GM12864 (cell line): ENCODE data around the gene RAPGEF6.

Experiments
- DNase-seq: peaks from one replicate; pipeline ENCODE4 v3.0.0-alpha.2; 2011; ENCODE audit warnings: low read depth
- H3K4me3 ChIP-seq: 2 replicates; pipeline ENCODE4 v1.5.1; 2011; ENCODE audit warnings: mild to moderate bottlenecking, low read depth, low read length, control low read depth
- CTCF ChIP-seq: IDR thresholded peaks from 2 replicates; pipeline ENCODE4 v1.5.1; 2011; ENCODE audit warnings: low read depth, mild to moderate bottlenecking, moderate library complexity, low read length, control low read depth, inconsistent platforms; ENCODE audit errors: missing control alignments

The RAPGEF6 gene

DNA sequence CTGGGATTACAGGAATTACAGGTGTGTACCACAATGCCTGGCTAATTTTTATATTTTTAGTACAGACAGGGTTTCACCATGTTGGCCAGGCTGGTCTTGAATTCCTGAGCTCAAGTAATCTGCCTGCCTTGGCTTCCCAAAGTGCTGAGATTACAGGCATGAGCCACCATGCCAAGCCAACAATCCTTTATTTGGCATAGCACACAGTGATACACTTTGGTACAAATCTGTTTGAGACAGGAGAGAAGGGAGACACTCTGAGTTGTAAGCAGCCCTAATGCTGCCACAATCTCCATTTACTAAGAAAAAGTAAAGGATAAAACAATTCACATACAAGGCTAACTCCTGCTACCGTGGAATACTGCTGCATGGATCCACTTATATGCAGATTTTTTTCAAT lies 177.8 kb downstream of the RAPGEF6 start:
- TF ChIP-seq CTCF, result no peak
- no peak overlapping the region for H3K4me3 ChIP-seq
- no peak for DNase-seq

GRCh38 chr5:131450941-131451340 lies 184.1 kb downstream of the RAPGEF6 start:
- no peak for TF ChIP-seq CTCF
- DNase-seq, result no peak
- H3K4me3 ChIP-seq, result no peak overlapping the region

DNA sequence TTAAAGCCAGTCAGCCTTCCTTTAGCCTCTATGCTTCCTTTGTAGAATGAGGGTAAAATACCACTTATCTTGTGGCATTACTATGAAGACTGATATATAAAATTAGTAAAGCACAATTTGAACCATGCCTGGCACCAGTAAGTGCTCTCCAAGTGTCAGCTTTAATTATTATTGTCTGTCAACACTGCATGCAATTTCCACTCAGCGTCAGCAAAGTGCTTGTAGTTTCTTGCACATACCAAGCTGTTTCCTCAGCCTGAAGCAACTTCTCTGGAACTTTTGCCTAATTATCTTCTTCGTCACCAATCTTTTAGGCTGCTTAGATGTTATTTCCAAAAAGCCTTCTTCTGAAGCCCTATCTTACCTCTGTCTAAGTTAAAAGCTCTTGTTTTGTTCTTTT lies 193.8 kb downstream of the RAPGEF6 start:
- no peak for DNase-seq
- TF ChIP-seq CTCF, result no peak
- H3K4me3 ChIP-seq, result no peak overlapping the region

DNA sequence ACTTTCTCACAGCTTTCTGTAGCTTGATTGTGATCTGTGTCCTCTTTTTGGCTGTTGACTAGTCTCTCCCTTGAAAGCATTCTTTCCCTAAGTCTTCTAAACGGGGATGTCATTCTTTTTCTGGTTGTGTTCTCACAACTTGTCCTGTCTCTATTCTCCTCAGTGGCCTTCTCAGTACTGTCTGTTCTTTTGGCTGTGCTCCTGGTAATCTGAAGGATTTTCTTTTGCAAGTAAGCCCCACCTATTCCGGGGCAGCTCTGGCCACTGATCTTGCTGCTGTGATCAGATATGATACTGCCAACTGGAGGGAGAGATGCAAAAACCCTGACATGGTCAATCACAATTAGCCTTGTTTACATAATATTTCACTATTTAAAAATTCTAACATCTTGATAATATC lies 198.9 kb downstream of the RAPGEF6 start:
- no peak for DNase-seq
- TF ChIP-seq CTCF, result no peak
- H3K4me3 ChIP-seq, result no peak overlapping the region

DNA sequence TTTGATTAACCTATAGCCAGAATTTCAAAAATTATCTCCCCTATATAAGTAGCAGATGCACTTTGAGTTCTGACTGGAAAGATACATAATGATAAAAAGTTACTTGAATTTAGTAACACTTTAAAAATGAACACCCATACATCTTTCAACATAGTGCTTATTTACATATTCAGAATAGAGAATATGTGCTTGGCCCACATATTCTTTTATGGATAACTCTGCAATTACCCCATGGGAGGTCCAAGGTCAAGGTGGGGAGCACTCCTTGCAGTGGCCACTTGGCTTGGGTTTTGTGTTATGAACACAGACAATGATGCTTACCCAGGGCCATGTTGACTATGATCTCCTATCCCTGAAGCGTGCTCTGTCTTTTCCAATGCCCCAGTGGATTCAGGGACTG lies 201.9 kb downstream of the RAPGEF6 start:
- TF ChIP-seq CTCF, result no peak
- no peak overlapping the region for H3K4me3 ChIP-seq
- DNase-seq, result no peak

GRCh38 chr5:131431794-131432193 lies 203.2 kb downstream of the RAPGEF6 start:
- TF ChIP-seq CTCF, result no peak
- H3K4me3 ChIP-seq, result no peak overlapping the region
- DNase-seq, result no peak

- TF ChIP-seq CTCF, result no peak
- no peak overlapping the region for H3K4me3 ChIP-seq
- no peak for DNase-seq
Observed at GRCh38 chr5:131430794-131431193, 204.2 kb downstream of the RAPGEF6 start.
